A549 (cell line): ENCODE measurements around the gene SMCO2. TPM values are rescaled to one million over a fixed set of nuclear protein-coding genes. Genes with fewer than 3 reads are reported as not detected.

ENCODE experiments used
- ATAC-seq, 2 experiments: fragments of 200-7000 bp in 1 of 2; fragments of >200 bp in 1 of 2; cut with Nextera tagmentation in 1 of 2; cut with Tn5 transposase in 1 of 2; 3 replicates each; pipeline versions ENCODE4 v1.8.0 to v1.9.1; 2018 to 2020; ENCODE audit warnings: mild to moderate bottlenecking in 1 of 2, moderate library complexity in 1 of 2
- CTCF ChIA-PET: fragments of 300-600 bp; sonication (Branson Sonifier 250); formaldehyde crosslinking; extraction: SDS; loops from one replicate; lab custom pipeline; 2021; ENCODE audit warnings: antibody characterized with exemption, inconsistent platforms; lab: Yijun Ruan, JAX
- POLR2A ChIA-PET: fragments of 350-600 bp; formaldehyde crosslinking; extraction: SDS; loops from one replicate; lab custom pipeline; 2021; ENCODE audit warnings: antibody characterized with exemption, inconsistent platforms; lab: Yijun Ruan, JAX
- DNase-seq, 2 experiments: peaks; one replicate each; pipeline versions ENCODE4 v3.0.0 to v3.0.0-alpha.2; 2011 to 2016; ENCODE audit warnings: low read depth in 1 of 2, low spot score in 1 of 2
- FAIRE-seq: peaks from 2 replicates; lab custom pipeline; 2011; peaks lifted over from hg19 to GRCh38; lab: Jason Lieb, UNC
- H3K27ac ChIP-seq, 2 experiments: fragments of >200 bp; sonication (Bioruptor Twin); formaldehyde crosslinking; 3 replicates each; pipeline ENCODE4 v1.5.1; 2016 to 2017
- H3K4me1 ChIP-seq: fragments of >200 bp; sonication (Bioruptor Twin); formaldehyde crosslinking; 3 replicates; pipeline ENCODE4 v1.6.1; 2016
- H3K4me2 ChIP-seq: fragments of >200 bp; sonication (Bioruptor Twin); formaldehyde crosslinking; 3 replicates; pipeline ENCODE4 v1.6.1; 2016
- H3K4me3 ChIP-seq: fragments of >200 bp; sonication (Bioruptor Twin); formaldehyde crosslinking; 3 replicates; pipeline ENCODE4 v1.5.1; 2016
- H3K9me3 ChIP-seq: fragments of >200 bp; sonication (Bioruptor Twin); formaldehyde crosslinking; 3 replicates; pipeline ENCODE4 v1.6.1; 2016
- BHLHE40 ChIP-seq: IDR thresholded peaks from 2 replicates; pipeline ENCODE4 v1.6.1; 2012; ENCODE audit warnings: low read depth, low read length, inconsistent platforms
- CBX2 ChIP-seq: fragments of 200-600 bp; sonication (generic); IDR thresholded peaks from 2 replicates; pipeline ENCODE4 v1.6.1; 2016; ENCODE audit warnings: low read depth, mild to moderate bottlenecking, borderline replicate concordance
- ESRRA ChIP-seq: fragments of 150-350 bp; IDR thresholded peaks from 2 replicates; pipeline ENCODE4 v1.6.1; 2014; ENCODE audit warnings: mild to moderate bottlenecking, low read length, borderline replicate concordance
- FOSB ChIP-seq: fragments of 250-450 bp; sonication (Bioruptor Pico); IDR thresholded peaks from 2 replicates; pipeline ENCODE4 v1.5.0; 2020; ENCODE audit warnings: mild to moderate bottlenecking, moderate library complexity
- HDAC2 ChIP-seq: fragments of 200-600 bp; sonication (generic); IDR thresholded peaks from 2 replicates; pipeline ENCODE4 v1.6.1; 2016
- HEYL ChIP-seq: fragments of 250-450 bp; sonication (Bioruptor Pico); IDR thresholded peaks from 2 replicates; pipeline ENCODE4 v1.8.0; 2021; ENCODE audit warnings: mild to moderate bottlenecking, moderate library complexity
- HMGXB4 ChIP-seq: fragments of 250-450 bp; sonication (Bioruptor Pico); IDR thresholded peaks from 2 replicates; pipeline ENCODE4 v1.5.0; 2021; ENCODE audit warnings: mild to moderate bottlenecking, moderate library complexity, borderline replicate concordance
- HOXA7 ChIP-seq: fragments of 250-450 bp; sonication (Bioruptor Pico); IDR thresholded peaks from 2 replicates; pipeline ENCODE4 v1.5.0; 2020; ENCODE audit warnings: mild to moderate bottlenecking, moderate library complexity
- JUN ChIP-seq, 2 experiments: fragments of >200 bp; sonication (Bioruptor Twin); formaldehyde crosslinking; IDR thresholded peaks; 2 replicates in 1 of 2; 3 replicates in 1 of 2; pipeline ENCODE4 v1.6.1; 2016 to 2017
- MAFK ChIP-seq: fragments of 450-650 bp; IDR thresholded peaks from 2 replicates; pipeline ENCODE4 v1.6.1; 2014; ENCODE audit not compliant: partially characterized antibody
- MYC ChIP-seq: IDR thresholded peaks from 2 replicates; pipeline ENCODE4 v1.6.1; 2012; ENCODE audit warnings: mild to moderate bottlenecking, inconsistent platforms, low read length, improper control_type of control experiment, borderline replicate concordance
- NPAS2 ChIP-seq: fragments of 250-450 bp; sonication (Bioruptor Pico); IDR thresholded peaks from 2 replicates; pipeline ENCODE4 v1.8.0; 2022; ENCODE audit warnings: mild to moderate bottlenecking, moderate library complexity, borderline replicate concordance
- PBX3 ChIP-seq: IDR thresholded peaks from 2 replicates; pipeline ENCODE4 v1.6.1; 2012
- PHF8 ChIP-seq: fragments of 200-600 bp; sonication (generic); IDR thresholded peaks from 2 replicates; pipeline ENCODE4 v1.6.1; 2016; ENCODE audit warnings: low read depth, mild to moderate bottlenecking, antibody characterized with exemption, moderate library complexity, borderline replicate concordance
- RAD21 ChIP-seq, 2 experiments: fragments of >200 bp in 1 of 2; sonication (Bioruptor Twin) in 1 of 2; formaldehyde crosslinking in 1 of 2; IDR thresholded peaks in 1 of 2; conservative IDR thresholded peaks in 1 of 2; 2 replicates in 1 of 2; 3 replicates in 1 of 2; pipeline ENCODE4 v1.6.1; 2012 to 2018; ENCODE audit warnings: inconsistent platforms in 1 of 2
- RCOR1 ChIP-seq: fragments of 150-350 bp; IDR thresholded peaks from 2 replicates; pipeline ENCODE4 v1.6.1; 2014; ENCODE audit warnings: antibody characterized with exemption, low read length, low read depth
- TP53 ChIP-seq: fragments of 250-450 bp; sonication (Bioruptor Pico); IDR thresholded peaks from 2 replicates; pipeline ENCODE4 v1.5.0; 2021; ENCODE audit warnings: mild to moderate bottlenecking, moderate library complexity
- ZFP36 ChIP-seq: fragments of 450-650 bp; IDR thresholded peaks from 2 replicates; pipeline ENCODE4 v1.6.1; 2014; ENCODE audit warnings: borderline replicate concordance; ENCODE audit not compliant: partially characterized antibody
- ZNF302 ChIP-seq: fragments of 250-450 bp; sonication (Bioruptor Pico); IDR thresholded peaks from 2 replicates; pipeline ENCODE4 v1.9.0; 2021; ENCODE audit warnings: inconsistent platforms, mild to moderate bottlenecking, moderate library complexity
- WGBS: methylation state at CpG from one replicate; pipeline ENCODE4 v1.1.6; 2017; ENCODE audit errors: missing lambda C conversion rate; 5-methylcytosine and 5-hydroxymethylcytosine counted together
- polyA plus RNA-seq, 4 experiments: library from polyadenylated mRNA; depleted of rRNA in 3 of 4; stranded (reverse); fragments of >200 nt; fragmentation: RNase III in 1 of 4; extraction: RNeasy Plus Mini Kit Qiagen cat#74134 plus additional on column Dnase treatment in 1 of 4; gene quantifications; 2 replicates in 3 of 4; 3 replicates in 1 of 4; pipeline ENCODE4 v1.2.3, GENCODE V29; 2011 to 2017
- TF ChIP-seq, protein P1 (sequence below): fragments of 250-450 bp; sonication (Bioruptor Pico); IDR thresholded peaks from 2 replicates; pipeline ENCODE4 v1.5.0; 2020; ENCODE audit warnings: low read depth, mild to moderate bottlenecking, moderate library complexity
- TF ChIP-seq, protein P2 (sequence below): fragments of >200 bp; sonication (Bioruptor Twin); formaldehyde crosslinking; IDR thresholded peaks from 3 replicates; pipeline ENCODE4 v1.6.1; 2016
- TF ChIP-seq, protein P3 (sequence below): fragments of 150-350 bp; IDR thresholded peaks from 2 replicates; pipeline ENCODE4 v1.6.1; 2014; ENCODE audit warnings: low read depth, mild to moderate bottlenecking, low read length
- TF ChIP-seq, protein P4 (sequence below): fragments of >200 bp; sonication (Bioruptor Twin); formaldehyde crosslinking; IDR thresholded peaks from 2 replicates; pipeline ENCODE4 v1.6.1; 2016
- TF ChIP-seq, protein P5 (sequence below): fragments of 450-650 bp; IDR thresholded peaks from 2 replicates; pipeline ENCODE4 v1.6.1; 2014; ENCODE audit warnings: antibody characterized with exemption

SMCO2 gene
- polyA plus RNA-seq, 2 of the 4 experiments (the other 2 are of a cell fraction), result 0.14 to 0.28 TPM

DNA sequence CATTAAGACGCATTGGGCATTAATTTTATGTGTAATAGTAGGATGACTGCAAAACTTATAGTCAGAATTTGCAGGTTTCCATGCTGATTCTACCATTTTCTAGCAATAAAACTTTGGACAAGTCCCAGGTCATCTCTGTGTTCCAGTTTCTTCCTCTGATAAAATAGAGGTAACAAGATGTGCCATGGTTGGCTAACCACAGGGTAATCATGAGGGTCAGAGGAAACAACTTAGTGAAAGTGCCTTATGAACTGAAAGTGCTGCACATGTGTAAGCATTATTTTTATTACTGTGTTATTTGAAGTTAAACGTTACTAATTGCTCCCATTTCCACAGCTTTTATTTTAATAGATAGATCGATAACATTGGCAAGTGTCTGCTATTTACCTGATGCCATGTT is 21.1 kb downstream of the SMCO2 start:
- POLR2A ChIA-PET, result no interaction called here
- Histone ChIP-seq H3K4me3 (no peak overlapping the region), H3K4me2 (no peak overlapping the region), H3K27ac (no peak overlapping the region), H3K4me1 (peaks cover 4% of the 10 kb centered on the region; the same call in 2 of the 3 replicates), H3K9me3 (no peaks in the 10 kb centered on the region)
- 84% methylated on average over 3 of the region's 3 CpGs for whole genome bisulfite sequencing
- FAIRE-seq (no peak), ATAC-seq (no peak), DNase-seq (no peak)
- TF ChIP-seq RAD21 (conservative IDR thresholded peaks at IDR 0.05 in 1 of 2, IDR thresholded peaks at IDR 0.05 in 1 of 2) (no peak), ZNF302 (CRISPR knock-in tag) (no peak), JUN (IDR thresholded peaks at IDR 0.05) (no peak), HDAC2 (no peak), BHLHE40 (no peak), FOSB (CRISPR knock-in tag) (no peak), HOXA7 (no peak), RCOR1 (no peak)
- TF ChIP-seq, protein P1, sequence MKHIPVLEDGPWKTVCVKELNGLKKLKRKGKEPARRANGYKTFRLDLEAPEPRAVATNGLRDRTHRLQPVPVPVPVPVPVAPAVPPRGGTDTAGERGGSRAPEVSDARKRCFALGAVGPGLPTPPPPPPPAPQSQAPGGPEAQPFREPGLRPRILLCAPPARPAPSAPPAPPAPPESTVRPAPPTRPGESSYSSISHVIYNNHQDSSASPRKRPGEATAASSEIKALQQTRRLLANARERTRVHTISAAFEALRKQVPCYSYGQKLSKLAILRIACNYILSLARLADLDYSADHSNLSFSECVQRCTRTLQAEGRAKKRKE (CRISPR knock-in tag), result no peak
- TF ChIP-seq, protein P2, sequence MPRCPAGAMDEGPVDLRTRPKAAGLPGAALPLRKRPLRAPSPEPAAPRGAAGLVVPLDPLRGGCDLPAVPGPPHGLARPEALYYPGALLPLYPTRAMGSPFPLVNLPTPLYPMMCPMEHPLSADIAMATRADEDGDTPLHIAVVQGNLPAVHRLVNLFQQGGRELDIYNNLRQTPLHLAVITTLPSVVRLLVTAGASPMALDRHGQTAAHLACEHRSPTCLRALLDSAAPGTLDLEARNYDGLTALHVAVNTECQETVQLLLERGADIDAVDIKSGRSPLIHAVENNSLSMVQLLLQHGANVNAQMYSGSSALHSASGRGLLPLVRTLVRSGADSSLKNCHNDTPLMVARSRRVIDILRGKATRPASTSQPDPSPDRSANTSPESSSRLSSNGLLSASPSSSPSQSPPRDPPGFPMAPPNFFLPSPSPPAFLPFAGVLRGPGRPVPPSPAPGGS, result no peak
- CTCF ChIA-PET, result no interaction called here

DNA sequence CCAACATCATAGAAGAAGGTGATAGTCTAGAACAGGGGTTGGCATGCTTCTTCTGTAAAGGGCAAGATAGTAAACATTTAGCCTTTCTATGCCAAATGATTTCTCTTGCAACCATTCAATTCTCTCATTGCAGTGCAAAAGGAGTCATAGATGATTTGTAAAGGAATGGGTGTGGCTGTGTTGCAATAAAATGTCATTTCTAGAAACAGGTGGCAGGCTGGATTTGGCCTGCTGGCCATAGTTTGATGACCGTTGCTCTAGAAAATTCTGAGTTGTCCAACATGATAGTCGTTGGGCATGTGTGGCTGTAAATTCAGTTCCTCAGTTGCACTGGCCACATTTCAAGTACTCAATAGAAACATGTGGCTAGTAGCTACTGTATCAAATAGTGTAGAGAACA is 21.7 kb downstream of the SMCO2 start:
- Histone ChIP-seq H3K27ac (no peak overlapping the region), H3K4me3 (no peak overlapping the region), H3K4me1 (no peaks in the 10 kb centered on the region; the same call in 2 of the 3 replicates), H3K9me3 (no peaks in the 10 kb centered on the region), H3K4me2 (no peak overlapping the region)
- FAIRE-seq (no peak), DNase-seq (no peak), ATAC-seq (no peak)
- CTCF ChIA-PET, result no interaction called here
- no peak for TF ChIP-seq RCOR1
- TF ChIP-seq, protein P1 (CRISPR knock-in tag), result no peak
- TF ChIP-seq MAFK, result no peak
- no peak for TF ChIP-seq ESRRA
- TF ChIP-seq, protein P3, sequence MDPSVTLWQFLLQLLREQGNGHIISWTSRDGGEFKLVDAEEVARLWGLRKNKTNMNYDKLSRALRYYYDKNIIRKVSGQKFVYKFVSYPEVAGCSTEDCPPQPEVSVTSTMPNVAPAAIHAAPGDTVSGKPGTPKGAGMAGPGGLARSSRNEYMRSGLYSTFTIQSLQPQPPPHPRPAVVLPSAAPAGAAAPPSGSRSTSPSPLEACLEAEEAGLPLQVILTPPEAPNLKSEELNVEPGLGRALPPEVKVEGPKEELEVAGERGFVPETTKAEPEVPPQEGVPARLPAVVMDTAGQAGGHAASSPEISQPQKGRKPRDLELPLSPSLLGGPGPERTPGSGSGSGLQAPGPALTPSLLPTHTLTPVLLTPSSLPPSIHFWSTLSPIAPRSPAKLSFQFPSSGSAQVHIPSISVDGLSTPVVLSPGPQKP, result no peak
- TF ChIP-seq NPAS2 (CRISPR knock-in tag), result no peak
- no peak for TF ChIP-seq ZFP36
- TF ChIP-seq PBX3, result no peak
- TF ChIP-seq, protein P4, sequence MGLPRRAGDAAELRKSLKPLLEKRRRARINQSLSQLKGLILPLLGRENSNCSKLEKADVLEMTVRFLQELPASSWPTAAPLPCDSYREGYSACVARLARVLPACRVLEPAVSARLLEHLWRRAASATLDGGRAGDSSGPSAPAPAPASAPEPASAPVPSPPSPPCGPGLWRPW, result no peak
- TF ChIP-seq TP53 (CRISPR knock-in tag), result no peak
- TF ChIP-seq CBX2, result no peak
- TF ChIP-seq HMGXB4 (CRISPR knock-in tag), result no peak
- TF ChIP-seq MYC, result no peak
- TF ChIP-seq, protein P5, sequence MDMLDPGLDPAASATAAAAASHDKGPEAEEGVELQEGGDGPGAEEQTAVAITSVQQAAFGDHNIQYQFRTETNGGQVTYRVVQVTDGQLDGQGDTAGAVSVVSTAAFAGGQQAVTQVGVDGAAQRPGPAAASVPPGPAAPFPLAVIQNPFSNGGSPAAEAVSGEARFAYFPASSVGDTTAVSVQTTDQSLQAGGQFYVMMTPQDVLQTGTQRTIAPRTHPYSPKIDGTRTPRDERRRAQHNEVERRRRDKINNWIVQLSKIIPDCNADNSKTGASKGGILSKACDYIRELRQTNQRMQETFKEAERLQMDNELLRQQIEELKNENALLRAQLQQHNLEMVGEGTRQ, result no peak
- no peak for TF ChIP-seq PHF8
- TF ChIP-seq HEYL, result no peak
- WGBS, result 51% methylated on average over 2 of the region's 2 CpGs
- POLR2A ChIA-PET, result no interaction called here
